Aortic smooth muscle cell (primary cell): ENCODE data around the gene DARS2. TPM values are rescaled to one million over a fixed set of nuclear protein-coding genes. Genes with fewer than 3 reads are reported as not detected.

Experiments used
- total RNA-seq: library from RNA; depleted of rRNA; stranded (reverse); fragments of >200 nt; gene quantifications from 2 replicates; pipeline ENCODE4 v1.2.3, GENCODE V29; 2014

Gene DARS2
- total RNA-seq = 10.9 and 12.0 TPM in 2 replicates

GRCh38 chr1:173824315-173825081 is at the start of gene DARS2, which contains the start of gene CENPL:
Gene DARS2 (plus strand): TSS chr1:173824673. CDS start chr1:173825230, 557 bp downstream.
Gene CENPL (minus strand): TSS chr1:173824883. CDS start chr1:173811299, 13,584 bp downstream.

GRCh38 chr1:173867753-173868265 is 43.3 kb downstream of the DARS2 start, which contains the start of gene GAS5:
Gene GAS5 (minus strand): TSS chr1:173867989.

GRCh38 chr1:173868266-173869020 is 44.0 kb downstream of the DARS2 start, which contains the start of gene ZBTB37:
Gene ZBTB37 (plus strand): TSS chr1:173868380. CDS start chr1:173870226, 1,846 bp downstream.

Other genes starting within 250 kb of the DARS2 start
- not detected in 2 replicates for gene SLC9C2, start 221.6 kb upstream of the DARS2 start, total RNA-seq
- gene TEX50, start 189.3 kb upstream of the DARS2 start, total RNA-seq = not detected in 2 replicates
- gene ANKRD45, start 154.8 kb upstream of the DARS2 start, total RNA-seq = 0.31 and 0.40 TPM in 2 replicates
- gene KLHL20, start 109.7 kb upstream of the DARS2 start, total RNA-seq = 38.4 and 40.9 TPM in 2 replicates
- 15.4 and 20.7 TPM in 2 replicates for gene CENPL, start 210 bp downstream of the DARS2 start, total RNA-seq
- 252 and 350 TPM in 2 replicates for gene GAS5, start 43.3 kb downstream of the DARS2 start, total RNA-seq
- 7.5 and 7.8 TPM in 2 replicates for gene ZBTB37, start 43.7 kb downstream of the DARS2 start, total RNA-seq
- 0.12 and 0.13 TPM in 2 replicates for gene SERPINC1, start 92.7 kb downstream of the DARS2 start, total RNA-seq
- gene RC3H1, start 197.7 kb downstream of the DARS2 start, total RNA-seq = 18.0 and 18.6 TPM in 2 replicates